Sigmoid colon (tissue), 4 donors: ENCODE results near the gene B4GALNT3.

Experiments
- POLR2A ChIP-seq, 2 donors: fragments of 450-650 bp; IDR thresholded peaks; one replicate each; pipeline ENCODE4 v1.6.1; 2016; ENCODE audit warnings: antibody characterized with exemption in 2 of 2, mild to moderate bottlenecking in 2 of 2, moderate library complexity in 2 of 2
- POLR2AphosphoS5 ChIP-seq, 4 donors: sonication (generic); formaldehyde crosslinking; IDR thresholded peaks; one replicate each; pipeline ENCODE4 v1.6.1; 2017; ENCODE audit warnings: antibody characterized with exemption in 4 of 4
- TF ChIP-seq, protein P1 (sequence below), 4 experiments: fragments of 450-650 bp in 3 of 4; fragments of 200-600 bp in 1 of 4; IDR thresholded peaks; one replicate each; pipeline ENCODE4 v1.5.1; 2016 to 2019; ENCODE audit warnings: antibody characterized with exemption in 4 of 4, mild to moderate bottlenecking in 3 of 4, moderate library complexity in 2 of 4

DNA sequence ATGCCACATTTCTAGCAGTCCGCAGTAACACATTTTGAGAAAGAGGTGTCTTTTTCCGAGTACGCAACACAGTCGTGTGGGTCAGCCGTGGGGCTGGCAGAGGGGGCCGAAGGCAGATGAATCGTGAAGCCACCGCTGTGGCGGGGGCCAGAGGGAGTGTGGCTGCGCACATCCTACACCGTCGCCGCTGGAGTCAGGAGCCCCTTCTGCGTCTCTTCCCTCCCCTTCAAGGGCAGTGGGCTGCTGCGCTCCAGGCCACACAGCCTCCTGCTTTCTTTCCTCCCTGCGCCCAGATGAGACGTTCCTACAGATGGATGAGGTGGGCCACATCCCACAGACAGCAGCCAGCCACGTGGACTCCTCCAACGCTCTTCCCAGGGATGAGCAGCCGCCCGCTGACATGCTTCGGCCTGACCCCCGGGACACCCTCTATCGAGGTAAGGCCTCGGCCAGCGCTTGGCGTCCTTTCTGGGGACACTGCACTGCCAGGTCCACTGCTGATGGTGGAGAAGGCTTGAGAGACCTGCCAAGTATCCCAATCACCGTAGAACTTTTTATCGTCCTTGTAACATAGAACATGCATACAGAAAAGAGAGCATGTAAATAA, 89.8 kb downstream of the B4GALNT3 start:
- TF ChIP-seq, protein P1, sequence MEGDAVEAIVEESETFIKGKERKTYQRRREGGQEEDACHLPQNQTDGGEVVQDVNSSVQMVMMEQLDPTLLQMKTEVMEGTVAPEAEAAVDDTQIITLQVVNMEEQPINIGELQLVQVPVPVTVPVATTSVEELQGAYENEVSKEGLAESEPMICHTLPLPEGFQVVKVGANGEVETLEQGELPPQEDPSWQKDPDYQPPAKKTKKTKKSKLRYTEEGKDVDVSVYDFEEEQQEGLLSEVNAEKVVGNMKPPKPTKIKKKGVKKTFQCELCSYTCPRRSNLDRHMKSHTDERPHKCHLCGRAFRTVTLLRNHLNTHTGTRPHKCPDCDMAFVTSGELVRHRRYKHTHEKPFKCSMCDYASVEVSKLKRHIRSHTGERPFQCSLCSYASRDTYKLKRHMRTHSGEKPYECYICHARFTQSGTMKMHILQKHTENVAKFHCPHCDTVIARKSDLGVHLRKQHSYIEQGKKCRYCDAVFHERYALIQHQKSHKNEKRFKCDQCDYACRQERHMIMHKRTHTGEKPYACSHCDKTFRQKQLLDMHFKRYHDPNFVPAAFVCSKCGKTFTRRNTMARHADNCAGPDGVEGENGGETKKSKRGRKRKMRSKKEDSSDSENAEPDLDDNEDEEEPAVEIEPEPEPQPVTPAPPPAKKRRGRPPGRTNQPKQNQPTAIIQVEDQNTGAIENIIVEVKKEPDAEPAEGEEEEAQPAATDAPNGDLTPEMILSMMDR (IDR thresholded peaks at IDR 0.05), result no peak
- TF ChIP-seq POLR2A (IDR thresholded peaks at IDR 0.05) (no peak), POLR2AphosphoS5 (IDR thresholded peaks at IDR 0.05) (no peak)
